SK-N-SH treated with all-trans-retinoic acid at 6 μM for 48 hours (cell line): ENCODE results near the gene CYRIA.

Experiments used
- CSDC2 ChIP-seq: fragments of 250-450 bp; sonication (Bioruptor Pico); IDR thresholded peaks from 2 replicates; pipeline ENCODE4 v1.5.0; 2020; ENCODE audit warnings: mild to moderate bottlenecking, moderate library complexity
- RARB ChIP-seq: fragments of 250-450 bp; sonication (Bioruptor Pico); IDR thresholded peaks from 2 replicates; pipeline ENCODE4 v1.8.0; 2021; ENCODE audit warnings: mild to moderate bottlenecking, moderate library complexity
- TOX ChIP-seq: fragments of 250-450 bp; sonication (Bioruptor Pico); IDR thresholded peaks from 2 replicates; pipeline ENCODE4 v1.8.0; 2021; ENCODE audit warnings: mild to moderate bottlenecking, moderate library complexity, borderline replicate concordance
- TSHZ2 ChIP-seq: fragments of 250-450 bp; sonication (Bioruptor Pico); IDR thresholded peaks from 2 replicates; pipeline ENCODE4 v1.5.0; 2020; ENCODE audit warnings: mild to moderate bottlenecking, moderate library complexity
- ZNF565 ChIP-seq: fragments of 450-650 bp; formaldehyde crosslinking; conservative IDR thresholded peaks from 2 replicates; pipeline ENCODE4 v1.5.0; 2020; ENCODE audit warnings: low read depth, mild to moderate bottlenecking, moderate library complexity
- TF ChIP-seq, protein P1 (sequence below): fragments of 250-450 bp; sonication (Bioruptor Pico); IDR thresholded peaks from 2 replicates; pipeline ENCODE4 v1.8.0; 2020; ENCODE audit warnings: mild to moderate bottlenecking, moderate library complexity, borderline replicate concordance
- TF ChIP-seq, protein P2 (sequence below): fragments of 250-450 bp; sonication (Bioruptor Pico); IDR thresholded peaks from 2 replicates; pipeline ENCODE4 v1.5.1; 2020; ENCODE audit warnings: low read depth, mild to moderate bottlenecking, moderate library complexity

GRCh38 chr2:16630463-16630862, 35.2 kb downstream of the CYRIA start:
- TF ChIP-seq, protein P1, sequence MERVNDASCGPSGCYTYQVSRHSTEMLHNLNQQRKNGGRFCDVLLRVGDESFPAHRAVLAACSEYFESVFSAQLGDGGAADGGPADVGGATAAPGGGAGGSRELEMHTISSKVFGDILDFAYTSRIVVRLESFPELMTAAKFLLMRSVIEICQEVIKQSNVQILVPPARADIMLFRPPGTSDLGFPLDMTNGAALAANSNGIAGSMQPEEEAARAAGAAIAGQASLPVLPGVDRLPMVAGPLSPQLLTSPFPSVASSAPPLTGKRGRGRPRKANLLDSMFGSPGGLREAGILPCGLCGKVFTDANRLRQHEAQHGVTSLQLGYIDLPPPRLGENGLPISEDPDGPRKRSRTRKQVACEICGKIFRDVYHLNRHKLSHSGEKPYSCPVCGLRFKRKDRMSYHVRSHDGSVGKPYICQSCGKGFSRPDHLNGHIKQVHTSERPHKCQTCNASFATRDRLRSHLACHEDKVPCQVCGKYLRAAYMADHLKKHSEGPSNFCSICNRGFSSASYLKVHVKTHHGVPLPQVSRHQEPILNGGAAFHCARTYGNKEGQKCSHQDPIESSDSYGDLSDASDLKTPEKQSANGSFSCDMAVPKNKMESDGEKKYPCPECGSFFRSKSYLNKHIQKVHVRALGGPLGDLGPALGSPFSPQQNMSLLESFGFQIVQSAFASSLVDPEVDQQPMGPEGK (CRISPR knock-in tag) = no peak
- TF ChIP-seq CSDC2 (CRISPR knock-in tag) = no peak
- no peak for TF ChIP-seq TSHZ2 (CRISPR knock-in tag)
- no peak for TF ChIP-seq RARB (CRISPR knock-in tag)
- TF ChIP-seq TOX = no peak
- TF ChIP-seq, protein P2, sequence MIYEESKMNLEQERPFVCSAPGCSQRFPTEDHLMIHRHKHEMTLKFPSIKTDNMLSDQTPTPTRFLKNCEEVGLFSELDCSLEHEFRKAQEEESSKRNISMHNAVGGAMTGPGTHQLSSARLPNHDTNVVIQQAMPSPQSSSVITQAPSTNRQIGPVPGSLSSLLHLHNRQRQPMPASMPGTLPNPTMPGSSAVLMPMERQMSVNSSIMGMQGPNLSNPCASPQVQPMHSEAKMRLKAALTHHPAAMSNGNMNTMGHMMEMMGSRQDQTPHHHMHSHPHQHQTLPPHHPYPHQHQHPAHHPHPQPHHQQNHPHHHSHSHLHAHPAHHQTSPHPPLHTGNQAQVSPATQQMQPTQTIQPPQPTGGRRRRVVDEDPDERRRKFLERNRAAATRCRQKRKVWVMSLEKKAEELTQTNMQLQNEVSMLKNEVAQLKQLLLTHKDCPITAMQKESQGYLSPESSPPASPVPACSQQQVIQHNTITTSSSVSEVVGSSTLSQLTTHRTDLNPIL = no peak
- TF ChIP-seq ZNF565 (CRISPR knock-in tag) = no peak
